COLO668 (cell line): Measurements from ENCODE around the gene RELT.

Experiments
- DNase-seq: peaks from one replicate; lab custom pipeline; 2025; ENCODE audit not compliant: unreplicated experiment; lab: John Stamatoyannopoulos, UW

RELT gene

GRCh38 chr11:73376160-73376802, at the start of gene RELT:
Gene RELT (plus strand): TSS chr11:73376399. CDS start chr11:73389137, 12,738 bp downstream.
- peak; percentile 87 for DNase-seq

- no peak for DNase-seq
Observed at GRCh38 chr11:73326929-73327811, 49.0 kb upstream of the RELT start.

- no peak for DNase-seq
Observed at GRCh38 chr11:73327812-73328364, 48.3 kb upstream of the RELT start.

- DNase-seq: no peak
Observed at GRCh38 chr11:73330569-73331093, 45.6 kb upstream of the RELT start.

- DNase-seq: no peak
Observed at GRCh38 chr11:73331138-73331916, 44.9 kb upstream of the RELT start.

GRCh38 chr11:73333173-73333572, 43.0 kb upstream of the RELT start:
- no peak for DNase-seq

- DNase-seq: no peak
Observed at GRCh38 chr11:73333640-73334383, 42.4 kb upstream of the RELT start.

- no peak for DNase-seq
Observed at GRCh38 chr11:73334384-73335203, 41.6 kb upstream of the RELT start.

GRCh38 chr11:73335204-73335923, 40.8 kb upstream of the RELT start:
- DNase-seq: peak; percentile 58

GRCh38 chr11:73337846-73338245, 38.4 kb upstream of the RELT start:
- DNase-seq: no peak

- no peak for DNase-seq
Observed at GRCh38 chr11:73338279-73338678, 37.9 kb upstream of the RELT start.

- DNase-seq: no peak
Observed at GRCh38 chr11:73340164-73340563, 36.0 kb upstream of the RELT start.

- peak; percentile 35 for DNase-seq
Observed at GRCh38 chr11:73342633-73343032, 33.6 kb upstream of the RELT start.

- no peak for DNase-seq
Observed at GRCh38 chr11:73343076-73343873, 32.9 kb upstream of the RELT start.

GRCh38 chr11:73344191-73344607, 32.0 kb upstream of the RELT start:
- DNase-seq: no peak

GRCh38 chr11:73345481-73346160, 30.6 kb upstream of the RELT start:
- no peak for DNase-seq

- no peak for DNase-seq
Observed at GRCh38 chr11:73346186-73346935, 29.8 kb upstream of the RELT start.
